Measurements from ENCODE around the gene ELP4.

- TF ChIP-seq CTCF (conservative IDR thresholded peaks at IDR 0.05 in 1 of 2, IDR thresholded peaks at IDR 0.05 in 1 of 2; ENCODE audit: extremely low read depth in 1 of 2, insufficient read depth in 1 of 2, low read depth in 1 of 2, low read length in 2 of 2) (no peak), EZH2 (IDR thresholded peaks at IDR 0.05; ENCODE audit: borderline replicate concordance, low read length) (no peak)
Observed at GRCh38 chr11:31728432-31728831, 218.9 kb downstream of the ELP4 start.

Data from mammary epithelial cell (primary cell).